Hindlimb muscle (tissue), 1 donor: ENCODE results near the gene SLC12A2. TPM values are rescaled to one million over a fixed set of nuclear protein-coding genes. Genes with fewer than 3 reads are reported as not detected.

Source experiments
- DNase-seq: peaks from one replicate; pipeline ENCODE4 v3.0.0-alpha.2; 2013
- polyA plus RNA-seq: library from polyadenylated mRNA; unstranded; fragments of 120-200 nt; gene quantifications from one replicate; pipeline ENCODE4 v1.2.1, GENCODE V29; 2013; ENCODE audit not compliant: insufficient read length

Gene SLC12A2
- polyA plus RNA-seq, 1 donor = 17.1 TPM

GRCh38 chr5:128172102-128172501 lies 88.5 kb downstream of the SLC12A2 start:
- DNase-seq = no peak

- DNase-seq = no peak
Observed at GRCh38 chr5:128174951-128175350, 91.4 kb downstream of the SLC12A2 start.

GRCh38 chr5:128192368-128192767 lies 108.8 kb downstream of the SLC12A2 start:
- DNase-seq = no peak

GRCh38 chr5:128193665-128194390 lies 110.3 kb downstream of the SLC12A2 start:
- no peak for DNase-seq

GRCh38 chr5:128195316-128195715 lies 111.8 kb downstream of the SLC12A2 start:
- DNase-seq = no peak

GRCh38 chr5:128196080-128196479 lies 112.5 kb downstream of the SLC12A2 start:
- no peak for DNase-seq

- DNase-seq = no peak
Observed at GRCh38 chr5:128196791-128197190, 113.2 kb downstream of the SLC12A2 start.

- no peak for DNase-seq
Observed at GRCh38 chr5:128197896-128198522, 114.4 kb downstream of the SLC12A2 start.

- no peak for DNase-seq
Observed at GRCh38 chr5:128199104-128199503, 115.5 kb downstream of the SLC12A2 start.

- DNase-seq = no peak
Observed at GRCh38 chr5:128199611-128200010, 116.0 kb downstream of the SLC12A2 start.

- peak; percentile 76 for DNase-seq
Observed at GRCh38 chr5:128201065-128201926, 117.7 kb downstream of the SLC12A2 start.

- DNase-seq = no peak
Observed at GRCh38 chr5:128202320-128202719, 118.8 kb downstream of the SLC12A2 start.

- no peak for DNase-seq
Observed at GRCh38 chr5:128208436-128208835, 124.9 kb downstream of the SLC12A2 start.

GRCh38 chr5:128212191-128212806 lies 128.7 kb downstream of the SLC12A2 start:
- DNase-seq = no peak

- peak; percentile 79 for DNase-seq
Observed at GRCh38 chr5:128213340-128213739, 129.8 kb downstream of the SLC12A2 start.

GRCh38 chr5:128213833-128214232 lies 130.3 kb downstream of the SLC12A2 start:
- no peak for DNase-seq

GRCh38 chr5:128216285-128216684 lies 132.7 kb downstream of the SLC12A2 start:
- no peak for DNase-seq

- no peak for DNase-seq
Observed at GRCh38 chr5:128216860-128217531, 133.4 kb downstream of the SLC12A2 start.

- DNase-seq = no peak
Observed at GRCh38 chr5:128220841-128221240, 137.3 kb downstream of the SLC12A2 start.

GRCh38 chr5:128224336-128224735 lies 140.8 kb downstream of the SLC12A2 start:
- no peak for DNase-seq

GRCh38 chr5:128225245-128226030 lies 141.9 kb downstream of the SLC12A2 start:
- DNase-seq = no peak
